ENCODE results near the gene ARMC7.
"Not testable (repeated sequence)": the region's sequence is repeated elsewhere in the genome, so short reads cannot be mapped to it uniquely, and the experiment has no call there.

ARMC7 gene

GRCh38 chr17:75109407-75110233 lies at the start of gene ARMC7:
Gene ARMC7, plus strand, starts transcription at chr17:75109969. Its CDS starts 320 bp downstream, at chr17:75110289.
- DNase-seq: peak; percentile 59 to 88

GRCh38 chr17:75060434-75061054 lies 49.2 kb upstream of the ARMC7 start:
- no peak for DNase-seq

DNA sequence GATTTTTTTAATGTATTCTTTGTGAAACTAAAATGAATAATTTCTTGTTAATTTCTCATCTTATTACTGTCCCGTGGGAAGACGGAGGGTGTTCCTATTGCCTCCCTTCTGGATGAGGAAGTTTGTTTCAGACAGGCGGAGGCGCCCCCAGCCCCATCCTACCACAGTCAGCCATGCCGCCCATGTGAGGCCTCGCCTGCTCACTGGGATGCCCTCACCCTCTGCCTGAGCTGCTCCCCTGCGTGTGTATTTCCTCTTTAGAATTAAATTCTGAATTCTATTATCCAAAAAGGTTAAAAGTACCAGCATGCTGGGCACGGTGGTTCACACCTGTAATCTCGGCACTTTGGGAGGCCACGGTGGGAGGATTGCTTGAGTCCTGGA lies 48.7 kb upstream of the ARMC7 start:
- no peak for DNase-seq

- no peak for DNase-seq
Measured at GRCh38 chr17:75061618-75062017, 48.2 kb upstream of the ARMC7 start.

- DNase-seq: no peak
Measured at GRCh38 chr17:75063201-75063600, 46.6 kb upstream of the ARMC7 start.

DNA sequence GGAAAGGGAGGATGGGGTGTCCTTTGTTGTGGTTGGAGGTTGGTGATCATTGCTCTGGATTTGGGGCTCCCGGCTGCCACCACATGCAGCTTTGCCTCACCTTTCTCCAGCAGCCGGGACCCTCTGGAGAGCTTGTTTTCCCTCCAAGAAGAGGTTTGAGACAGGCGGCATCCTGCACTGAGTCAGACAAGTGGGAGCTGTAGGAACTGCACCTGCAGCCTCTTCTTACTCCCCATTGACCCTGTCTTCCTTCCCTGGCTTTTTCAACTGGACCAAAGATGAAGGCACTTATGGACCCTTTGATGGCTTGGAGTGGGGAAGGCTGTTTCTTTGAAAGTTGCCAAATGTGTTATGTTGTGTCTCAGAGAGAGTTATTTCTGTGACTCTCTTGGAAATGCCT lies 46.1 kb upstream of the ARMC7 start:
- DNase-seq: no peak

DNA sequence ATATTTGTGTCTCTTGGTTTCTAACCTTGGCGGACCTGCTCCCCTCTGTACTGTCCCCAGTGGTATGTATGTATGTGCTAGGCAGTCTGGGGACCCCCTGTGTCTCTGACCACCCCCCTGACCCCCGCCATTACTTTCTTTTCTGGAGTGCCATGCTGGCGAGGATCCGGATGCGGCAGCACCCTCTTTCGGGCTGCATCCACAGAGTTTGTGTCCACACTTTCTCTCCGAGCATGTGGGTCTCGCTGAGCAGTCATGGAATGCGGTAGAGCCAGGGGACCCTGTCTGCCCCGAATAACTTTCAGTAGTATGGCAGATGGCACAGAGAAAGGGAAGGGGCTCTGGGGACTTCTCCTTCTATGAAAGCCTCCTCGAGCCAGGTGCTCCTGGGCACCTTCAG lies 45.7 kb upstream of the ARMC7 start:
- no peak for DNase-seq

DNA sequence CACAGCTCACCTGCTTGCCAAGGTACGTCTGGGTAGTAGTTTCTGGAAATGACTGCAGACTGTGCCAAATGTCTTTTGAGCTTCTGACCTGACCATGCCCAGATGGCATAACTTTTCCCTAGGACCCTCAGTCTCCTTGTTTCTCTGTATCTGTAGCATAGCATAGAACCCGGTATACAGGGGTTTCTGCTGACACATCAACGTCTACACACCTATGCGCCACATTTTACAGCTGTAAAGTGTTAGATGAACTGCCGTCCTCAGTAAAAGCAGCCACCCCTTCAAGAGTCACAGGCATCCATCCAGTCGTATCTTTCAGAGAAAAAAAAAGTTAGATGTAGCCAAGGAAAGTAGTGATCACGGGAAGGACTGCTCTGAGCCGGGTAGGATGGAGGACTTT lies 45.3 kb upstream of the ARMC7 start:
- no peak for DNase-seq

DNA sequence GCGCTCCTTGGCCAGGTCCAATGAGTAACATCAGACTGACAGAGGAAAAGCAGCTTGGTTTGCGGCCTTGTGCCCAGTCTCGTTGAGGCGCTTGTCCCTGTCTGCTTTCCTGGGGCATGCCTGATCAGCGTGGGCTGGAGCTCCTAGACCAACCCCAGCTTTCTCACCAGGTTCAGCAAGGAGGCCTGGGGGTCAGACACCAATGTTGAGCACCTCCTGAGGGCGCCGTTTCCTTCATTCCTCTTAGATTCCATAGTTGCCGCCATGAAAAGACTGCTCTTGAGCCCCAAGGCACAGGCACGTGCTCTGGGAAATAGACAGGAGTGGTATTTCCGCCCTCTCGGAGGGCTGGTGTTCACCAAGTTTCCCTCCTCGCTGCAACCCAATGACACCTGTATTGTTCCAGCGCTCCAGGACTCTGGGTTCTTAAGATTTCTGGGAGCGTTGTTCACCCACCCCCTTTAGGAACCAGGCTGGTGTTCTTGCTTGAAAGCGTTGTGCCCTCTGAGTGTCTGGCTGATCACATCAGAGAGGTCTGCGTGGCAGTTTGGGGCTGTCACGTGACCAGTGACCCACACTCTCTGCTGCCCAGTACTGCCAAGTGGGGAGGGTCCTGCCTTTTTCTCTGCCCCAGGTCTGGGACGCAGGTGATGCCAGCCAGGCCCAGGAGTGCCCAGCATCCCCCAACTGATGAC lies 44.8 kb upstream of the ARMC7 start:
- DNase-seq: no peak

DNA sequence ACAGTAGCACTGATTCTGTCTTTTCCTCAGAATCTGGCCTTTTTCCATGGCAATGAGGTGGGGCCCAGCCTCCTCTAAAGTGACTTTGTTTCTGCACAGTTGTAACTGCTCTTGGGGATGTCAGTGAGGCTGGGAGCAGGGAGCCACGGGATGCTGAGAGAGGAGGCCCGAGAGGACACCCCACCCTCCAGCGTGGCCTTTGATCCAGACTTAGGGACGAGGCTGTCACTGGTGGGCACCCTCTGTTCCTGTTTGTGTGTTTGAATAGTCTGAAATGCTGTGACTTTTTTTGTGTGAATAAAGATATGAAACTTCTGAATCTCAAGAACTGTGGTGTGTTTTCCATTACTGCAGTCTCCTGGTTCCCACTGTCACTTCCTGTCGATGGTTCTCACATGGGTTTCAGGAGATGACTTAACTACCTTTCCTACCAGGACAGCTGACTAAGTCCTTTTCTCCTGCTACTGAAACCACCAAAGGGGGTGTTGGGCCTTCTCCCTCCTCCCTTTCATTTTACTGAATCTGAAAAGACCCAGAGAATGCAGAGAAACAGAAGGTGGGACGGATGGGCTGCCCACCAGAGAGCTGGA lies 44.1 kb upstream of the ARMC7 start:
- DNase-seq: no peak

DNA sequence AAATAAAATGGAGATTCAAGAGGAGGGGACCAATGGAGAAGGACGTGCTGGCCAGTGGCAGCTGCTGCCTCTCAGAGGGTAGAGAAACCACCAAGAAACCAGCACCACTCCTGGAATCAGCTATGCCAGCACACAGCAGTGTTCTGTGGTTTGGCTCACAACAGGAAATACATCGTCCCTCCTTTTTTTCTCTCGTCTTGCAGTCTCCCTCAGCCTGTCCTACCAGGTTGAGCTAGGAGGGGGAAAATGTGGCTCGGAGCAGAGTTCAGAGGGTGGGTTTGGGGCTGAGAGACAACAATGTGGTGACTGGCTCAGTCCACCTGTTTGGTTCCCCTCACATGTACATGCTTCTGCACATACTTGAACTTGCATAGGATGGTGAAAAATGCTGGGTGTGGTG lies 41.9 kb upstream of the ARMC7 start:
- DNase-seq: no peak

- no peak for DNase-seq
Measured at GRCh38 chr17:75068750-75069149, 41.0 kb upstream of the ARMC7 start.

DNA sequence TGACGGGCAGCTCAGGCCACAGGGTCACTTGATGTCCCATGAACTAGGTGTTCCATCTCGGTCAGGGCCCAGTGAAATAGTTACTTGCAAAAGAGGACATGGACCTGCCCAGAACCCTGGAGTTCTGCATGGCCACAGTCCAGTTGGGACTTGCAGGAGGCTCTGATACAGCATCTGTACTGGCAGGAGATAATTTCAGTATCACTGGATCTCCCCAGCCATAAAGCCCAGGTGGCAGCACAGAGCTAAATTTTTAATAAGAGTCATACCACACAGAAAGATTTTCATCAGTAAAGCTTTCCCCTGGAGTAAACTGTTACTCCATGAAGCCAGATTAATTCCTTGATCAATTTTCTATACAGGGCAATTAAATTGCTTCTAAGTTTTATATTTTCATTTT lies 40.0 kb upstream of the ARMC7 start:
- no peak for DNase-seq

DNA sequence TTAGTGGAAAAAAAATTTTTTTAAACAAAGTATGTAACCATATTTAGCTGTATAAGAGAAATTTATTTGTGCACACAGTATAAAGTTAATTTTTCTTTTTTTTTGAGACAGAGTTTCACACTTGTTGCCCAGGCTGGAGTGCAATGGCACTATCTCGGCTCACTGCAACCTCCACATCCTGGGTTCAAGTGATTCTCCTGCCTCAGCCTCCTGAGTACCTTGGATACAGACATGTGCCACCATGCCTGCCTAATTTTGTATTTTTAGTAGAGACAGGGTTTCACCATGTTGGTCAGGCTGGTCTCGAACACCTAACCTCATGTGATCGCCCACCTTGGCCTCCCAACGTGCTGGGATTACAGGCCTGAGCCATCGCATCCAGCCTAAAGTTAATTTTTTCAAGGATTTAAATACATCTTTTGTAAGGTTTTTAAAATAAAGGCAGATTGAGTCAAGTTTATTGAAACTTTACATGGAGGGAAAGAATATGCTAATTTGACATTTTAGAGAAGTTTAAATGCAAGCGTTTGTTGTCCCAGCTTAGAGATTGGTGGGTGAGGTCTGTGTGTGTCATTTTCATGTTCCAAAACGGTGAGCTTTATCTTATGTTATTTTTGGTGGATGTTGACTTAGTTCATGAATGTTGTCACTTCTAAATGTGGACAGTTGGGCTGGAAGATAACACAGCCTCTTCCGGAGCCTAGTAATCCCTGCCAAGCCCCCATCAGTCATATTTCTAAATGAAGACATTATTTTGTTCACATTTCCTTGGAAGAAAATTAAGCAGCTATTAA lies 38.1 kb upstream of the ARMC7 start:
- DNase-seq: not testable (repeated sequence)

- not testable (repeated sequence) for DNase-seq
Measured at GRCh38 chr17:75072909-75073308, 36.9 kb upstream of the ARMC7 start.

GRCh38 chr17:75073618-75074047 lies 36.1 kb upstream of the ARMC7 start:
- DNase-seq: no peak

GRCh38 chr17:75074532-75074931 lies 35.2 kb upstream of the ARMC7 start:
- DNase-seq: no peak

DNA sequence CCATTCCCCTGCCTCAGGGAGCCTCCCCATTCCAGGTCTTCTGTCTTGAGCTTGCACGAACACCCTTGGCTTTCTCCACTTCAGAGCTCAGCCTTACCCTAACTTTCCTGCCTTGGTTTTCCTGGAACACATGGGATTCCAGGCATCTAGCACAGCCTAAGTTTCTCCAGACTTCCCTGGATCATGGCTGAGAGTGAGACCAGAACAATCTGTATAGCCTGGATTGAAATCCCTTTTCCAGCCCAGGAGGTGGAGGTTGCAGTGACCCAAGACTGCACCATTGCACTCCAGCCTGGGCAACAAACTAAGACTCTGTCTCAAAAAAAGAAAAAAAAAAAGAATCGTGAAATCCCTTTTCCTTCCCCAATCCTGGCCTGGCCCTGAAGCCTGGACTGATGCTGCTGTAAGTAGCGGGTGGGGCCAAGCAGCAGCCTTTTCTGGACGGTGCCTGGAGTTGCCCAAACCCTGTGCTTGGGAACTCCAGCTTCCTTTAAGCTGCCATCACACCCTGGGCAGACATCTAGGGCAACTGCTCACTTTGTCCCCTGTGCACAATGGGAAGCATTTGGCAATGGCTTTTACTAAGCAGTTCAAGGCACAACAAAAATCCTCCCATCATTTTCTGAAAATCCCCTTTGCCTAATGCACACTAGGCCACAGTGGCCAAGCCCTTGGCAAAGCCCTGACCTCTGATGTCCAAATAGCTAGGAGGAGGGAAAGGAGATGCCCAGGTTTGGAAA lies 34.0 kb upstream of the ARMC7 start:
- DNase-seq: no peak

GRCh38 chr17:75077072-75077495 lies 32.7 kb upstream of the ARMC7 start:
- DNase-seq: no peak

DNA sequence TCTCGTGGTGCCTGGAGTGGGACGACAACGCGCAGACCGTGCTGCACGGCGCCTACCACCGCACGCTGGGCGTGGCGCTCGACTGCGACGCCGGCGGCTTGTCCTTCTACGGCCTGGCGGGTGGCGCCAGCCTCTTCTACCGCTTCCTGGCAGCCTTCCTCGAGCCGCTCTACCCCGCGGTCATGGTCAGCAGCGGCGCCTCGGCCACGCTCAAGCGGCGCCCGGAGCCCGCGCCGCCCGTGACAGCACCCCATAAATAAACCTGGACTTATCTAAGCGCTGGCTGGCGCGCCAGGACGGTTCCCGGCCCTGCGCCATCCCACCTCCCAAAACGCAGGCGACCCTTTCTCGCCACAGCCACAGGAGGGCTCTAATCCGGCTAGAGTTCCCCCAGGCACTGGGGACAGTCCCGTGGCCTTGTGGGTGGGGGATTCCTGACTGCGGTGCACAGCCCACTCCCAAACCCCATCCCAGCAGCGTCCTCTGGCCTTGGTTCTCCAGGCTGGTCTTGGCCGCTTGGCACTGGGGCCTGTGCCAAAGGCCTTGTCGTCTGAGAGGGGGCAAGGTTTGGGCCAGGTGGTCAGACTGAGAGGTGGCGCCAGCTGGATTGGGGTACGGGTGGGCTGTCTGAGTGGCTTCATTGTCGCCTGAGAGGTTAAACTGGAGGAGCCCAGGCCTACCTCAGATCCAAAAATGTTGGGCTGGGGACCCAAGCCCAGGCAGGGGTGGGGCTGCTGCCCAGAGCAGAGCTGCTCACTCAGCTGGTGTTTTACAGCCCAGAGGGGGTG lies 32.1 kb upstream of the ARMC7 start:
- DNase-seq: peak; percentile 48 to 71
